Activated T-helper 1 cell treated with anti-CD3 and anti-CD28 coated beads, Interleukin-2, amount 50 U/mL, for 16 hours (primary cell): ENCODE results near the gene GRIA1.
"Not testable (repeated sequence)": the region's sequence is repeated elsewhere in the genome, so short reads cannot be mapped to it uniquely, and the experiment has no call there.

ENCODE experiments used
- DNase-seq, 2 donors: peaks; one replicate each; pipeline ENCODE4 v3.0.0-alpha.2; 2020; ENCODE audit warnings: low read depth in 1 of 2, low spot score in 1 of 2

Gene GRIA1

GRCh38 chr5:153714798-153715197 lies 224.3 kb downstream of the GRIA1 start:
- DNase-seq = no peak

GRCh38 chr5:153717287-153717686 lies 226.8 kb downstream of the GRIA1 start:
- no peak for DNase-seq

- no peak for DNase-seq
Measured at GRCh38 chr5:153718713-153719112, 228.2 kb downstream of the GRIA1 start.

GRCh38 chr5:153719324-153719723 lies 228.9 kb downstream of the GRIA1 start:
- no peak for DNase-seq

- not testable (repeated sequence) for DNase-seq
Measured at GRCh38 chr5:153723022-153723610, 232.6 kb downstream of the GRIA1 start.

GRCh38 chr5:153742060-153742459 lies 251.6 kb downstream of the GRIA1 start:
- DNase-seq = no peak

GRCh38 chr5:153744751-153745150 lies 254.3 kb downstream of the GRIA1 start:
- no peak for DNase-seq

GRCh38 chr5:153745778-153746395 lies 255.4 kb downstream of the GRIA1 start:
- no peak for DNase-seq

GRCh38 chr5:153746440-153746839 lies 256.0 kb downstream of the GRIA1 start:
- no peak for DNase-seq

GRCh38 chr5:153748823-153749222 lies 258.4 kb downstream of the GRIA1 start:
- DNase-seq = no peak

- DNase-seq = no peak
Measured at GRCh38 chr5:153749960-153750359, 259.5 kb downstream of the GRIA1 start.

- no peak for DNase-seq
Measured at GRCh38 chr5:153751251-153751650, 260.8 kb downstream of the GRIA1 start.

- no peak for DNase-seq
Measured at GRCh38 chr5:153752890-153753289, 262.4 kb downstream of the GRIA1 start.

- no peak for DNase-seq
Measured at GRCh38 chr5:153753645-153754432, 263.4 kb downstream of the GRIA1 start.

GRCh38 chr5:153755913-153756500 lies 265.5 kb downstream of the GRIA1 start:
- DNase-seq = no peak

- no peak for DNase-seq
Measured at GRCh38 chr5:153756540-153756939, 266.1 kb downstream of the GRIA1 start.

GRCh38 chr5:153765987-153766386 lies 275.5 kb downstream of the GRIA1 start:
- DNase-seq = no peak

GRCh38 chr5:153767221-153768188 lies 277.0 kb downstream of the GRIA1 start:
- no peak for DNase-seq

GRCh38 chr5:153770066-153770465 lies 279.6 kb downstream of the GRIA1 start:
- no peak for DNase-seq

GRCh38 chr5:153774686-153775085 lies 284.2 kb downstream of the GRIA1 start:
- DNase-seq = no peak

GRCh38 chr5:153775923-153776322 lies 285.5 kb downstream of the GRIA1 start:
- no peak for DNase-seq
